ENCODE results near the gene PEX7. TPM values are rescaled to one million over a fixed set of nuclear protein-coding genes. Genes with fewer than 3 reads are reported as not detected.

The PEX7 gene
- polyA plus RNA-seq, 3 donors: 3.0 to 6.1 (median 3.9) TPM

DNA sequence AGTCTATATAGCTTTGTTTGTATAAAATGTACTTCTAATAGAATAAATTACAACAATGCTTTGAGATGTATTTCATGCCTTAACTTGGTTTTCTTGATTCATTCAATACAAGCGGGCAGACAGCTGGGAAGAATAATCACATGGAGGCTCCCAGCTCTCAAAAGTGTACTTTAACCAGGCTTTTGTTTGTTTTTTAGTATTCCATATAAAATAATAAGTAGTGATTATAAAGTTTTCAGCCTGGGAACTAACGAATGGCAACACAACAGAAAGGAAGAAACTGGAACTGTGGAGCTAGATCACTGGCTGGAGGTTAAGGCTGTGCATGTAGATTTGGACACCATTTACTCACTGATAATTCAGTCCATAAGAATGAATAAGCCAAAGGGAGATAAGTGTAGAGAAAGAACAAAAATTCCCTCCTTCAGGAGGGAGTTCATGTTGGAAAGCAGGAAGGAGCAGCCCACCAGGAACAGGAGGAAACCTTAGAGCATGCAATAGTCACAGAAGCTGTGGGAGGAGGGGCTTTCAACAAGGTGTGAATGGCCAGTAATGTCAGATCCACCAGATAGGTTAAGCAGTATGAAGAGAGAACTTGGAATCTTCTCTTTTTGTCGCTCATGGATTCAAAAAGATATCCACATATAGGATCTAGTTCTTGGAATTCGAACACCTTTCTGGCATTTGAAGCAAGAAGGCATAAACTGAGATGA is 58.5 kb downstream of the PEX7 start:
- no peak for DNase-seq
- H3K27ac ChIP-seq (ENCODE audit: low read depth in 1 of 2, low read length in 2 of 2): no peak overlapping the region
- H3K27me3 ChIP-seq (ENCODE audit: control insufficient read depth in 2 of 2, insufficient read depth in 2 of 2, low read length in 2 of 2): no peaks in the 10 kb centered on the region
- WGBS (ENCODE audit: insufficient coverage): no CpG with 5 or more reads among the region's 4 CpGs
- Mint-ChIP-seq H3K4me1 (no peaks in the 10 kb centered on the region), H3K4me3 (no peak overlapping the region), H3K27ac (no peak overlapping the region), H3K27me3 (ENCODE audit: low read depth in 3 of 3) (peaks cover 0 to 2% (median 0%) of the 10 kb centered on the region in 3 donors), H3K9me3 (peaks cover 0 to 11% (median 7%) of the 10 kb centered on the region in 7 donors), H3K36me3 (peaks cover 3 to 11% of the 10 kb centered on the region in 2 donors)
- H3K9ac ChIP-seq (ENCODE audit: insufficient read depth, low read length, poor library complexity, severe bottlenecking): no peak overlapping the region
- no peak overlapping the region for H2AFZ ChIP-seq (ENCODE audit: insufficient read depth, low read depth, low read length, poor library complexity, severe bottlenecking)
- TF ChIP-seq, protein P1, sequence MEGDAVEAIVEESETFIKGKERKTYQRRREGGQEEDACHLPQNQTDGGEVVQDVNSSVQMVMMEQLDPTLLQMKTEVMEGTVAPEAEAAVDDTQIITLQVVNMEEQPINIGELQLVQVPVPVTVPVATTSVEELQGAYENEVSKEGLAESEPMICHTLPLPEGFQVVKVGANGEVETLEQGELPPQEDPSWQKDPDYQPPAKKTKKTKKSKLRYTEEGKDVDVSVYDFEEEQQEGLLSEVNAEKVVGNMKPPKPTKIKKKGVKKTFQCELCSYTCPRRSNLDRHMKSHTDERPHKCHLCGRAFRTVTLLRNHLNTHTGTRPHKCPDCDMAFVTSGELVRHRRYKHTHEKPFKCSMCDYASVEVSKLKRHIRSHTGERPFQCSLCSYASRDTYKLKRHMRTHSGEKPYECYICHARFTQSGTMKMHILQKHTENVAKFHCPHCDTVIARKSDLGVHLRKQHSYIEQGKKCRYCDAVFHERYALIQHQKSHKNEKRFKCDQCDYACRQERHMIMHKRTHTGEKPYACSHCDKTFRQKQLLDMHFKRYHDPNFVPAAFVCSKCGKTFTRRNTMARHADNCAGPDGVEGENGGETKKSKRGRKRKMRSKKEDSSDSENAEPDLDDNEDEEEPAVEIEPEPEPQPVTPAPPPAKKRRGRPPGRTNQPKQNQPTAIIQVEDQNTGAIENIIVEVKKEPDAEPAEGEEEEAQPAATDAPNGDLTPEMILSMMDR (IDR thresholded peaks at IDR 0.05): no peak
- intact Hi-C loops (cut with micrococcal nuclease): no loop called here
- H3K36me3 ChIP-seq (replicated peaks in 1 of 2; ENCODE audit: control insufficient read depth in 1 of 2, insufficient read depth in 2 of 2, low read length in 2 of 2): no peaks in the 10 kb centered on the region
- no peaks in the 10 kb centered on the region for H4K20me1 ChIP-seq (ENCODE audit: insufficient read depth, low read length)
- no peaks in the 10 kb centered on the region for H3K79me2 ChIP-seq (ENCODE audit: insufficient read depth, low read length)
- no peak overlapping the region for H3K4me3 ChIP-seq (replicated peaks in 1 of 3; ENCODE audit: low read depth in 2 of 3, low read length in 3 of 3)
- H3K4me2 ChIP-seq (replicated peaks; ENCODE audit: extremely low read depth, low read length, poor library complexity, severe bottlenecking): no peak overlapping the region
- no peaks in the 10 kb centered on the region for H3K9me3 ChIP-seq (replicated peaks in 1 of 2; ENCODE audit: control insufficient read depth in 1 of 2, insufficient read depth in 1 of 2, low read length in 2 of 2)
- no peaks in the 10 kb centered on the region for H3K4me1 ChIP-seq (ENCODE audit: control insufficient read depth in 1 of 2, insufficient read depth in 2 of 2, low read length in 2 of 2)

DNA sequence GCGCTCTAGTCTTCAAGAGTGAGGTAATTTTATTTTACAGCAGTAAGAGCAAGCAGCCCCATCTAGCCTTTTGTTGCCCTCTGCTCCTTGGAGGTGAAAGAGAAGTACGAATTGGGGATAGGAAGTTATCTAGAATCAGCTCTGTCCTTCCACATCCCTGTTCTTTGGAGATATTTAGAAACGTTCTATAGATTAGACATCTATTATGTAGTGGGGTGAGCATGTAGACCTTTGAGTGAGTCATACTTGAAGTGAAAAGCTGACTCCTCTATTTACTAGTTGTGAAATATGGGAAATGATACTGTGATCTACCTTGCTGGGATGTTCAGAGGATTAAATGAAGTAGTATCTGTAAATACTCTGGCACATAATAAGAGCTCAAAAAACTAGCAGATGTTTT is 63.7 kb downstream of the PEX7 start:
- peaks cover 8% of the 10 kb centered on the region for H3K4me1 Mint-ChIP-seq
- DNase-seq: no peak
- TF ChIP-seq, protein P1 (IDR thresholded peaks at IDR 0.05): no peak
- H3K4me3 Mint-ChIP-seq: no peak overlapping the region
- Histone ChIP-seq H3K27ac (ENCODE audit: low read depth in 1 of 2, low read length in 2 of 2) (no peak overlapping the region), H3K4me1 (ENCODE audit: control insufficient read depth in 1 of 2, insufficient read depth in 2 of 2, low read length in 2 of 2) (peaks cover 3 to 7% of the 10 kb centered on the region in 2 donors), H4K20me1 (ENCODE audit: insufficient read depth, low read length) (no peaks in the 10 kb centered on the region), H3K9me3 (replicated peaks in 1 of 2; ENCODE audit: control insufficient read depth in 1 of 2, insufficient read depth in 1 of 2, low read length in 2 of 2) (no peaks in the 10 kb centered on the region), H3K4me2 (replicated peaks; ENCODE audit: extremely low read depth, low read length, poor library complexity, severe bottlenecking) (no peak overlapping the region), H3K4me3 (replicated peaks in 1 of 3; ENCODE audit: low read depth in 2 of 3, low read length in 3 of 3) (no peak overlapping the region), H3K36me3 (replicated peaks in 1 of 2; ENCODE audit: control insufficient read depth in 1 of 2, insufficient read depth in 2 of 2, low read length in 2 of 2) (no peaks in the 10 kb centered on the region), H3K27me3 (ENCODE audit: control insufficient read depth in 2 of 2, insufficient read depth in 2 of 2, low read length in 2 of 2) (no peaks in the 10 kb centered on the region), H2AFZ (ENCODE audit: insufficient read depth, low read depth, low read length, poor library complexity, severe bottlenecking) (no peak overlapping the region), H3K9ac (ENCODE audit: insufficient read depth, low read length, poor library complexity, severe bottlenecking) (no peak overlapping the region), H3K79me2 (ENCODE audit: insufficient read depth, low read length) (no peaks in the 10 kb centered on the region)
- H3K27me3 Mint-ChIP-seq (ENCODE audit: low read depth in 3 of 3): peaks cover 0 to 2% (median 0%) of the 10 kb centered on the region in 3 donors
- intact Hi-C loops (cut with micrococcal nuclease): no loop called here
- H3K27ac Mint-ChIP-seq: no peak overlapping the region
- peaks cover 3 to 11% of the 10 kb centered on the region in 2 donors for H3K36me3 Mint-ChIP-seq
- 89% methylated on average over 1 of the region's 3 CpGs for WGBS (ENCODE audit: insufficient coverage)
- H3K9me3 Mint-ChIP-seq: peaks cover 0 to 2% (median 0%) of the 10 kb centered on the region in 7 donors
